GM21619 (cell line): ENCODE data around the gene AADAT.
"Not testable (repeated sequence)": the region's sequence is repeated elsewhere in the genome, so short reads cannot be mapped to it uniquely, and the experiment has no call there.

Experiments
- ATAC-seq: cut with Tn5 transposase; IDR thresholded peaks from one replicate; pipeline ENCODE4 v1.9.1; 2021; ENCODE audit not compliant: unreplicated experiment

The AADAT gene

DNA sequence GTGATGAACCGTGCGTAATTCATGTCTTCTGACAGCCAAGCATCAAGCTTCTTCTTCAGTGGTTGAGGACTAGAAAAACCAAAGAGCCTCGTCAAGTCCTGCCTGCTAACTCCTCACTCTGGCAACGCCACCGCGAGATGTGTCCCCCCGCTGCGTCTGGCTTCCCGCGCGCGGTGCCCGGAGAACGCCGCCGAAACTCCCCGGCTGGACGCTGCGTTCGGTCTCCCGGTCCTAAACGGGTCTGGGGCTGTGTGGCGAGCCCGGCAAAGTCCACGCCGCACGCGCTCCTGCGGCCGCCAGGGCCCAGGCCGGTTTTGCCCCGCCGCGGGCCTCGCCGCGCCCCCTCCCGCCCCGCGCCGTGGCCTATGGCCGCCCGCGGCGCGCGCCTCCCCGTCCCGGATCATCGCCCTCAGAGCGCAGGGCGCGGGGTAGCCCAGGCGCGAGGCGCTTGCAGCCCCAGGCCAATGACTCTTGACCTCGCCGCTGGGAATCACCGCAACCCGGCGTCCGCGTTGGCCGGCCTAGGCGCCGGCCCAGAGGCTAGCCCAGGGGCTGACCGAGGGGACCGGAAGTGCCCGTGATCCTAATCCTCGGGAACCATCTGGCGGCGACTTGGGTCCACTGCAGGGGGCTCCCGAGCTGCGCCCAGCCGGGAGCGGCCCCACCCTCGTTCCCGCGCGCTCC, at the start of gene AADAT:
Gene AADAT (minus strand): TSS at position 289 of the 684 bp plus-strand sequence. CDS start 266 bp downstream, at position 23.
- peak; percentile 77 for ATAC-seq

DNA sequence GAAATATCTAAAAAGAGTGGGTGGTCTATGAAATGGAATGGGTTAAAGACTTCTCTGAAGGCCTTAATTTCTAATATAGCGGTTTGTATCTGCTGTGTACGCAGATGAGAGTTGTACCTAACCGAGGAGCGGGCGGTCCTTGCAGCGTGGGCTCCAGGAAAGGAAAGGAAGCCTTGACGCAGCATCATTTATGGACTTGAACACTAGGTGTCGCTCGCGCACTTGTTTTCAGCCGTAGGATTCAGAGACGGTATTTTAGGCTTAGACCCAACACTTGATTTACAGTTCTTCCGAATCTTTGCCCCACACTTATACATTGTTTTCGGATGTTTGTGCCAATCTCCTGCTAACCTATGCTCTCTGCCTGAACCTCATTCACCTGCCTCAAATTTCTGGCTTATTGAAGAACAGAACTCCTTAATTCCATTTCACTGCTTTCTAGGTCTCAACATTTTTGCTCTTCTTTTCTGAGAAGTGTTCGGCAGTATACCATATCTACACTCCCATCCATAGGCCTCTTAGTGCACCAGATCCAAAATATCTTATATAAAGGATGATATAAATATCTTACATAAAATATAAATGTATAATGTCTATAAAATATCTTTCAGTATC, 48.9 kb upstream of the AADAT start:
- ATAC-seq: peak; percentile 99

- no peak for ATAC-seq
Observed at GRCh38 chr4:170137927-170138326, 48.2 kb upstream of the AADAT start.

DNA sequence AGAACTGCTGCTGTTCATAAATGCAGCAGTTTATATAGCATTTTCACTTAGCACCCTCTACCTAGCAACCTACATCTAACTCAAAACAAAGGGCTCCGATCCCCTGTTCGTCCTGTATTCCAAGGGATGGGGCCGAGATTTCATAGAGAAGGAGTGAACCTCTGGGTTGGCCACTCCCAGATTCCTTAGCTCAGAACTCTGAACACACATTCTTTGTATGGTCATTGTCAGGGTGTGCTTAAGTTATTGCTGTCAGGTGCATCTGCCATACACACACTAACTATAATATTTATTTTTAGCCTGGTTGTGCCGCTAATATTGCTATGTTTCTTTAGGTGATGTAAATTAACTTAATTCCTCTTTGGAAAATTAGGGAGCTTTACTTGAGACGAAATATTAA, 47.7 kb upstream of the AADAT start:
- ATAC-seq: no peak

DNA sequence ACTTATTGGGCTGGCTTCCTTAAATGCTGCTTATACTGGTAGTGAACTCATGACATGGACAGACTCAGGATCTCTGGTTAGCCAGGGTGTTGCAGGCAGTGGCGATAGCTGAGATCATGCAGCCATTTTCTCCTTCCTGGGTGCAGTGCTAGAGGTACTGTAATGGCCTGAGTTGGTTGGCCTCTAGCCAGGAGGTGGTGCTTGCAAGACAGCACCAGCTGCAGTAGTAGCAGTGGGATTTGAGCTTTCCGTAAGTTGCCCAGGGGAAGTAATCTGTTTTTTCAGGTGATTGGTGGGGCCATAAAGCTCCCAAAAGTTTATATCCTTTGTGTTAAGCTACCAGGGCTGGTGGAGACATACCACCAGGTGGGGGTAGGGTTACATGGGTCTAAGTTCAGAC, 45.1 kb upstream of the AADAT start:
- no peak for ATAC-seq

DNA sequence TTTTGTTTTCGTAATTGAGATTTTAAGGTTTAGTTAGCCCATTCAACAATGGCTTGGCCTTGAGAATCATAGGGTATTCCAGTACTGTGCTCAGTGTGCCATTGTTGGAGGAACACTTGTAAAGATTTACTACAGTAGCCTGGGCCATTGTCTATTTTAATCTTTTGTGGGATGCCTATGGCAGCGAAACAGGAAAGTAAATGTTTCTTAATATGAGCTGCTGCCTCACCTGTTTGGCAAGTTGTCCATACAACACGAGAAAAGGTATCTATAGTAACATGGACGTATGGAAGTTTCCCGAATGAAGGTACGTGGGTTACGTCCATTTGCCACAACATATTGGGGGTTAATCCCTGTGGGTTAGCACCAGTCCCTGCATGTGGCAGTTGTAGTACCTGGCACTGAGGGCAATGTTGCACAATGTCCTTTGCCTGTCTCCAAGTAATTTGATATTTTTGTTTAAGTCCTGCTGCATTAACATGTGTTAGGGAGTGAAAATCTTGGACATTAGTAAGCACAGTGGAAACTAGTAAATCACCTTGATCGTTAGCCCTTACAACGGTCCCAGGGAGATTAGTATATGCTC, 38.6 kb upstream of the AADAT start:
- no peak for ATAC-seq

DNA sequence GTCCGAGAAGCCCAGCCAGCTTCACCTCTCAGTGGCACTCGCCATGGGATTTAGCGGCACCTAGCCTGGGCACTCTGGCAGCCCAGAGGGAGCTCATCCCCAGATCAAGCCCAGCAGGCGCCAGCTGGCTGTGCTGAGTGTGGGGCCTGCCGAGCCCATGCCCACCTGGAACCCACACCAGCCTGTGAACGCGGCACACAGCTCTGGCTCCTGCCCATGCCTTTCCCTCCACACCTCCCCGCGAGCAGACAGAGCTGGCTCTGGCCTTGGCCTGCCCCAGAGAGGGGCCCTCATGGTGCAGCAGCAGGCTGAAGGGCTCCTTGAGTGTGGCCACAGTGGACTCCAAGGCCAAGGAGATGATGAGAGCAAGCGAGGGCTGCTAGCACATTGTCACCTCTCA, 38.0 kb upstream of the AADAT start:
- no peak for ATAC-seq

DNA sequence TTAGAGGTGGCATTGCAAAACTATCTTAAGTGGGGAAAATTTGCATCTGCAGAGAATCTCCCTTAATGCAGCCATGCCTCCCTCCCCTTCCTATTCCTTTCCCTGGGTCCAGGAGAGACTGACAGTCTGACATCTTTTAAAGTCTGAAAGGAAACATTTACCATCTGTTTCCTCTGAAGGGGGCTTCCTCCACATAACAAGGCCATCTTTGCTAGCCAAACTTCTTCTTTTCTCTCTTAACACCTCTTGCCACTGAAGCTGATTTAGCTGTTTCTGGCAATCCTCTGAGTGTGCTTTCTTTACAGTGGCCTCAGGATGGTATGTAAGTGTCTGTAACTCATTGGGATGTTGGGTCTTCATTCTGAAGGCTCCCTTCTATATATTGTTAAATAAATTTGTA, 34.6 kb upstream of the AADAT start:
- no peak for ATAC-seq

- ATAC-seq: no peak
Observed at GRCh38 chr4:170122252-170122651, 32.5 kb upstream of the AADAT start.

DNA sequence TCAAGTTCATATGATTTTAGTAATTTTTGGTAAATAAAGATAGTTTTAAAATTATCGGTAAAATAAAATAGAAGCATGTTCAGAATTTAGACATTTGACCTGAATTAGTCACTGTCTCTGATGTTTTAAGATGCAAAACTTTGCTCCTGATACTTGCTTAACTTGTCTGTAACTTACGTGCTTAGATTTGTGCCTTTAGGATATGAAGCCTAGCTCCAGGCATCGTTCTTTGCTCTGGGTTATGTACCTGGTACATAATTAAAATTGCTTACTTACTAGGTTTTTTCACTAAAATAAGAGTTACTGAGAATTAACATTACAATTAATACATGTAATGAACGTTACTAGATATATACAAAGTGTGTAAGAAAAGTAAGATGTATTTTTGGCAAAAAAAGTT, 24.9 kb upstream of the AADAT start:
- ATAC-seq: no peak

GRCh38 chr4:170114183-170114582, 24.4 kb upstream of the AADAT start:
- not testable (repeated sequence) for ATAC-seq

- ATAC-seq: no peak
Observed at GRCh38 chr4:170111546-170111945, 21.8 kb upstream of the AADAT start.

DNA sequence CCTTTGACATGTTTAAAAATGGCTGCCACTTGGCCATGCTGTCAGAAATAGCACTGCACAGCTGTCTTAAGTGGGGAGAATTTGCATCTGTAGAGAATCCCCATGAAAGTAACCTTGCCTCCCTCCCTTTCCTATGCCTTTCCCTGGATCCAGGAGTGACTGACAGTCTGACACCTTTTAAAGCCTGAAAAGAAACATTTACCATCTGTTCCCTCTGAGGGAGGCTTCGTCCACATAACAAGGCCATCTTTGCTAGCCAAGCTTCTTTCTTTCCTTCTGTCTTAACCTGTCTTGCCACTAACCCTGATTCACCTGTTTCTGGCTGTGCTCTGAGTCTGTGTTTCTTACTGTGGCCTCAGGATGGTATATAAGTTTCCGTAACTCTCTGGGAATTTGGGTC, 21.3 kb upstream of the AADAT start:
- ATAC-seq: no peak

GRCh38 chr4:170110285-170110672, 20.5 kb upstream of the AADAT start:
- ATAC-seq: no peak

GRCh38 chr4:170109586-170110284, 20.0 kb upstream of the AADAT start:
- no peak for ATAC-seq

DNA sequence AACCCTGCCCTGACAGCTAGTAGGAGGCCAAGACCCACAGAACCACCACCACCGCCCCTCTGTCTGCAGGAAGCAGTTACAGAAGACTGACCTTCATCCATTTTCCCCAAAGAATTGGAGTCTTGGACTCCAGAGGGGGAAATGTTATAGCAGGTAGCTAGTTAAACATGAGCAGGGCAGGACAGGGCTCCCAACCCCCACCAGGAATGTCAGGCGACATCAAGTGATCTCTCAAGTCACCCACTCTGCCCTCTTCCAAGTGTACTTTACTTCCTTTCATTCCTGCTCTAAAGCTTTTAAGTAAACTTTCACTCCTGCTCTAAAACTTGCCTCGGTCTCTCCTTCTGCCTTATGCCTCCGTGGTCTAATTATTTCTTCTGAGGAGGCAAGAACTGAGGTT, 17.1 kb upstream of the AADAT start:
- no peak for ATAC-seq

GRCh38 chr4:170102426-170102825, 12.7 kb upstream of the AADAT start:
- ATAC-seq: no peak

DNA sequence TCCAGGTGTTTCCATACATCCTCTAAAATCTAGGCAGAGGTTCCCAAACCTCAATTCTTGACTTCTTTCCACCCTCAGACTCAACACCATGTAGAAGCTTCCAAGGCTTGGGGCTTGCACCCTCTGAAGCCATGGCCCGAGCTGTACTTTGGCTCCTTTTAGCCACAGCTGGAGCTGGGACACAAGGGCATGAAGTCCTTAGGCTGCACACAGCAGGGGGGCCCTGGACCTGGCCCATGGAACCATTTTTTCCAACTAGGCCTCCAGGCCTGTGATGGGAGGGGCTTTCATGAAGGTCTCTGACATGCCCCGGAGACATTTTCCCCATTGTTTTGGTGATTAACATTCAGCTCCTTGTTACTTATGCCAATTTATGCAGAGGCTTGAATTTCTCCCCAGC, 8.4 kb upstream of the AADAT start:
- ATAC-seq: not testable (repeated sequence)

GRCh38 chr4:170097681-170098080, 7.9 kb upstream of the AADAT start:
- ATAC-seq: no peak

- ATAC-seq: no peak
Observed at GRCh38 chr4:170093973-170094535, 4.3 kb upstream of the AADAT start.

- ATAC-seq: no peak
Observed at GRCh38 chr4:170091069-170091696, 1.4 kb upstream of the AADAT start.
